GM18951 (cell line): ENCODE results near the gene CA11.

Source experiments
- POLR2A ChIP-seq: IDR thresholded peaks from 4 replicates; pipeline ENCODE4 v1.6.1; 2011; ENCODE audit warnings: mild to moderate bottlenecking; ENCODE audit not compliant: insufficient read length, insufficient read depth; ENCODE audit errors: extremely low read depth
- in situ Hi-C: fragments of 300-500 bp; cut with MboI; formaldehyde crosslinking; loops from one replicate; pipeline ENCODE4 v1.12.0; 2022; ENCODE audit warnings: low sequenced_read_pairs, mixed read lengths, inconsistent platforms; ENCODE audit not compliant: unreplicated experiment

CA11 gene

GRCh38 chr19:48661711-48662090, 15.7 kb upstream of the CA11 start:
- no peak for TF ChIP-seq POLR2A
- in situ Hi-C loops = no loop called here

- TF ChIP-seq POLR2A = peak; percentile 32
- in situ Hi-C loops = no loop called here
Observed at GRCh38 chr19:48660852-48661710, 15.1 kb upstream of the CA11 start.

- in situ Hi-C loops = loop anchor here (10.0 kb wide), 1 partner anchor 325 kb away; no protein-coding TSS in a partner anchor
- TF ChIP-seq POLR2A = no peak
Observed at GRCh38 chr19:48659768-48660167, 13.8 kb upstream of the CA11 start.

GRCh38 chr19:48658483-48658882, 12.5 kb upstream of the CA11 start:
- TF ChIP-seq POLR2A = no peak
- in situ Hi-C loops = loop anchor here (10.0 kb wide), 1 partner anchor 326 kb away; no protein-coding TSS in a partner anchor

GRCh38 chr19:48657828-48658227, 11.8 kb upstream of the CA11 start:
- in situ Hi-C loops = loop anchor here (10.0 kb wide), 1 partner anchor 327 kb away; no protein-coding TSS in a partner anchor

GRCh38 chr19:48656840-48657474, 11.0 kb upstream of the CA11 start:
- in situ Hi-C loops = loop anchor here (10.0 kb wide), 1 partner anchor 328 kb away; no protein-coding TSS in a partner anchor
- no peak for TF ChIP-seq POLR2A

GRCh38 chr19:48654299-48655059, 8.5 kb upstream of the CA11 start:
- TF ChIP-seq POLR2A = no peak
- in situ Hi-C loops = loop anchor here (10.0 kb wide), 1 partner anchor 330 kb away; no protein-coding TSS in a partner anchor

- no peak for TF ChIP-seq POLR2A
- in situ Hi-C loops = loop anchor here (10.0 kb wide), 1 partner anchor 333 kb away; no protein-coding TSS in a partner anchor
Observed at GRCh38 chr19:48651683-48652048, 5.7 kb upstream of the CA11 start.

- in situ Hi-C loops = loop anchor here (10.0 kb wide), 1 partner anchor 334 kb away; no protein-coding TSS in a partner anchor
- no peak for TF ChIP-seq POLR2A
Observed at GRCh38 chr19:48650974-48651682, 5.1 kb upstream of the CA11 start.

- TF ChIP-seq POLR2A = no peak
- in situ Hi-C loops = no loop called here
Observed at GRCh38 chr19:48648134-48648533, 2.1 kb upstream of the CA11 start.

GRCh38 chr19:48646722-48647216, 782 bp upstream of the CA11 start:
- in situ Hi-C loops = no loop called here
- no peak for TF ChIP-seq POLR2A

- TF ChIP-seq POLR2A = no peak
- in situ Hi-C loops = no loop called here
Observed at GRCh38 chr19:48645620-48646000, 377 bp downstream of the CA11 start.
